Stimulated activated CD8-positive, alpha-beta memory T cell treated with anti-CD3 and anti-CD28 coated beads, Interleukin-7, amount 100 ng/mL, for 4 hours (primary cell): ENCODE data around the gene TOLLIP.
"Not testable (repeated sequence)": the region's sequence is repeated elsewhere in the genome, so short reads cannot be mapped to it uniquely, and the experiment has no call there.

Source experiments
- DNase-seq, 2 donors: peaks; one replicate each; pipeline ENCODE4 v3.0.0-alpha.2; 2020; ENCODE audit warnings: low read depth in 2 of 2

The TOLLIP gene

GRCh38 chr11:1281974-1282365 lies 27.5 kb downstream of the TOLLIP start:
- no peak for DNase-seq

DNA sequence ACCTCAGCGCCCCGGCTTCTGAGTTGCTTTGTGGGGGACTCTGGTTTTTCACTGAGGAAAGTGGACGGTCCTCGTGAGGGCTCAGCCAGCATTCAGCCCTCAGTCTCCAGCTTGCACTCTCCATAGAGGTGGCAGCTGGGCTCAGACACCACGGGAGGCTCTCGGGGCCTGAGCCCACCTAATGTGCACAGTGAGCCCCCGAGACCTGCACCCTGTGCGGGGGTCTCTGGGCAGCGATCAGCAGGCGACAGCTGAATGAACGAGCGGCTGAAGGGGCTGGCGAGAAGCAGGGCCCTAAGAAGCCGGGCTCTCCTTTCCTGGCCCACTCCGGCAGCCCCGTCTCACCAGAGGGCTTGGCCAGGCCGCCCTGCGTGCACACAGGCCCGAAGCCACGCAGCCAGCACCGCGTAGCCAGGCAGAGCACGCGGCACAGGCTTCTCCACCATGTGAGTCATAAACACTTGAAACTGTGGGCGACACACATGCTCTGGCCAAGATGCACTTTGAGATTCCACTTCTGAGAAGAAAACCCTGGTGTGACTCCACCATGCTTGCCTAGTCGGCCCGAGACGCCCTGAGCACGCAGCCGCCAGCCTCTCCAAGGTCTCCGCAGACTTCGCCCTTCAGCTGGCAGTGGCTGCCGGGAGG lies 28.0 kb downstream of the TOLLIP start:
- no peak for DNase-seq

GRCh38 chr11:1280116-1281035 lies 29.1 kb downstream of the TOLLIP start:
- DNase-seq = no peak

GRCh38 chr11:1279674-1280055 lies 29.8 kb downstream of the TOLLIP start:
- no peak for DNase-seq

- no peak for DNase-seq
These were observed 30.4 kb downstream of the TOLLIP start for GRCh38 chr11:1278766-1279673.

DNA sequence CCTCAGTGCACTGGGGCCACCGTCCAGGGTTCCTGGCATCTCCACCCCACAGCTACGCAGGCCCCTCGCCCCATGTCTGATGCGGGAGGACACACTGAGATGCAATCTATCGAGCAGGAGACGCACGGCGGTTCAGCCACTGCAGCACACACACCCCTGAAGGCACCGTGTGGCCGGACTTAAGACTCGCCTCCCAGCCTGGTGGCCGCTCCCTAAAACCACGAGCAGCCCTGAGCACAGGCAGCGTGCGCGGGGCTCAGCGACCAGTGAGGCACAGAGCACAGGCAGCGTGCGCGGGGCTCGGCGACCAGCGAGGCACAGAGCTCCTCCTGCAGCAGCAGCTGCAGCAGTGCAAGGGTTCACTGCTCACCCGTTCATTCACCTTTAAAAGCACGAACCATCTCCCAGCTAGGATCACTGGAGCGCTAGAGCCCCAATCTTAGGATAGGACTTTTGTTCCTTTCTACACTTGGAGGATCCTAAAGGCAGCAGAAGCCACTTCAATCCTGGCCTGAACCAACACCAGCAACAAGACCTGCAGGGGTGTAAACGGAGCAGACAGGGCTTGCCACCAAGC lies 31.4 kb downstream of the TOLLIP start:
- DNase-seq = no peak

DNA sequence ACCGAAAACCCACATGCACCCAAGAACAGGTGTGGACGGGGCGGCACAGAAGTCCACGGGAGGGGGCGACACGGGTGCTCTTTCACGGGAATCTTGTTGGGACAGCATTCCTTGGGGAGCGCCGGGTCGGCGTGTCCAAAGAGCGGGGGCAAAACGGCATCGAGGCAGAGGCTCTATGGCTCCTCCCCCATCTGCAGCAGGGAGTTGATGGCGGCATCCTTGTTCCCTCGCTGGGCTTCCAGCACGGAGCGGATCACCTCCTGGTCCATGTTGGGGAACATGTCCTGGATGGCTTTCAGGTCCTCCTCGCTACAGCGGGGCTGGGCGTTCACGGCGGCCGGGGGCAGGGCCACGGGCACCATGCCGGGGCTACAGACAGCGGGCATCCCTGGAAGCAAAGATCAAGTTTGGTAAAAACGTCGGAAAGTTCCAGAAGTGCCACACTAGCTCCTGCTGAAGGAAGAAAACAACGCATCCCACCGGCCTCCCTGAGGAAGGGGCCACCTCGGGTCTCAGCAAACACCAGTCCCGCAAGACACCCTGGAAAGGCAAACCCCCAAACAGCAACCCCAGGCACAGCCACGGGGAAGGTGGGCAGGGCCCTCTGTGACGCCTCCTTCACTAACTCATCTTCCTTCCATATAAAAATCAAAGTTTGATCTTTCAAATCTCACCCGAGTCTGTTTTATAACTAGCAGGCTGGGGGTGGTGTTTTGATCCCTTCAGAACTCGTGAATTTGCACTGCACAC lies 32.4 kb downstream of the TOLLIP start:
- no peak for DNase-seq

DNA sequence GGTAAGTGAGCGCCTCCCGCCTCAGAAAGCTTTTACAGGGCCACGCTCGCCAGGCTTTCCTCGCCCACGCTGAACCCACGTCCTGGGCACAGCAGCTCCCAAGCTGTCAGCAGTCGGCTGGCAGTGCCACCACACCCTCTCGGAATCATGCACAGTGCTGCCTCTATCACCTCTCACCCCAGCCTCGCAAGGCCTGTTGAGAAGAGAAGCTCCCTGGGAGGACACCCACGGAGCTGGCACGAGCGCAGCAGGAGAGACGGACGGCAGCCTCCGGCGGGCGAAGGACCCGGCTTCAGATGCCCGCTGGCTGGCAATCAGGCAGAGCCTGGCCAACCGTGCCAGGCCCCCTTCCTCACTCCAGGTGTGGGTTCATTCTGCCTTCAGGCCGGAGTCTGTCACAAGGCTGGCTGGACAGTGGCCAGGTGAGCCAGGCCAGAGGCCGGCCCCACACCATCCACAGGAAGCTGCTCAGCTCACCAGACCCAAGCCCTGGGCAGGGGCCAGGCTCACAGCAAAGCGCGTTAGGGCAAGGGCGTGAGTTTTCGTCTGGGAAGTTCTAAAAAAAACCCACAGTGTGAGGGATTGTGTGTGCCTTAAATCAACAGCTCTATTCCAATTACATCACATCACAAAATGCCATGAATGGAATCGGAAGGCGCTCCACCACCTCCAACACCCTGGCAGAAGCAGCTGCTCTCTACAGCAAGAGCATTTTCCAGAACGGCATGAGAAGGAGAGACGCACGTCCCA lies 33.2 kb downstream of the TOLLIP start:
- DNase-seq = no peak

DNA sequence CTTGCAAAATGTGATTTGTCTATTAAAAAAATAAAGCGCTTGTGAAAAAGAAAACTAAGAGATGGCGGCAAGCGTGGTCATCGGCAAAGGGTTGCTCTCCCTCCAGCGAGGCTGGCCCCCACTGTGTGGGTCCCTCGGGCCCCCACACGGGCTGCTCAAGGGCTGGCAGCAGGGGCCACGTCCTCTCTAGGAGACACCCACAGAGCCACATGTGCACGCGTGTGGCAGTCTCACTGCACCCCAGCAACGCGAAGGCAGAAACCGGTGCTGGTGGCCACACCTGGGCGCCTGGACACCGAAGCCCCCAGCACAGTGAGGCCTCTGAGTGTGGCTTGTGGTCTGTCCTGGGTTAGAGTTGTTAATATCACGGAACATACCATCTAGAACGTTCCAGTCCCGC lies 34.4 kb downstream of the TOLLIP start:
- no peak for DNase-seq

DNA sequence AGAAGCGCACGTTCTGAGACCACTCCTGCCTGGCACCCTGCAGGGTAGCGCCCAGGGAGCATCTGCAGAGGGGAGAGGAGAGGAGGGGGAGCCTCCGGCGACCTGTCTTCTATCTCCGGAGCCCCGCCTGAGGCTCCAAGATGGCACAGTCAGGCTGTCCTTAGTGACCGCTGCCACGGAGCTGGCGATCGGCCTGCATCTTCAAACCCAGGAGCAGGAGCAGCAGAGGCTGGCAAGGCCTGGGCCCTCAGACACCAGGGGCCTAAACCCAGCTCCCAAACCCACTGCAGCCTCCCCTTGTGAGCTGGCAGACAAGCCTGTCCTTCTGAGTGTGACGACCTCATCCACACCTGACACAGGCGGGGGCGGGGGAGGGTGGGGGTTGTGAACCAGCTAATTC lies 34.9 kb downstream of the TOLLIP start:
- DNase-seq = no peak

DNA sequence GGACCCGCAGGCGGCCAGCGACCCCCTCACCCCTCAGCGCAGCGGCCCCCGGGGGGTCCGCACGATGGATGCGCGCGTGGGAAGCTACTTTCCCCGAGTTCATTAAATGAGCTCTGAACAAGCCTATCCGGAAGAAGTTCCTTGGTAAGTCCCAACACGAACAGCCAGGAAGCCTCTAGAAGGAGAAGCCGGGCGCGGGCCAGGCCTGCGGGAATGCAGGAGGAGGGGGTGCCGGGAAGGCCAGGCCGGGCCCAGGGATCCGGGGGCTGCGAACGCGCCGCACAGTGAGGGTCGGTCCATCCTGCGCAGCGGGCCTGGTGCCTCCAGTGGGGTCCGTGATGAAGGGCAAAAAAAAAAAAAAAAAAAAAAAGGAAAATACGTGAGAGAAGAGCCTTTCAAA lies 36.9 kb downstream of the TOLLIP start:
- no peak for DNase-seq

GRCh38 chr11:1271927-1272326 lies 37.5 kb downstream of the TOLLIP start:
- no peak for DNase-seq

- DNase-seq = no peak
These were observed 38.0 kb downstream of the TOLLIP start for GRCh38 chr11:1271406-1271805.

- DNase-seq = no peak
These were observed 38.4 kb downstream of the TOLLIP start for GRCh38 chr11:1271002-1271401.

DNA sequence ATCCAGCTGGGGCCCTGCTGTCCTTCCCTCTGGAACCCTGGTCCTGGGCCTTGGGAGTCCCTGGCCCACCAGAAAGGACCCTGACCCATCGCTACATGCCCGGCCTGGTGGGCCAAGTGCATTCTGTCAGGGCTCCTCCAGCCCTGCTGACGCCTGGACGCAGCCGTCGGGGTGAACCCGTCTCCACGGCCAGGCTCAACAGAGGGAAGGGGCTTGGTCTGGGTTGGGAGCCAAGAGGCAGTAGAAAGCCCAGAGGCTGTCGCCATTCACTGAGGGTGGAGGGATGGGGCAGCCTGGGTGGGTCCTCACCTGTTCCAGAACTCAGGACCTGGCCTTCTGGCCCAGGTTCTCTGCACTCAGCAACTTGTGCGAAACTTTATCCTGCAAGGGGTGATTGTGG lies 39.0 kb downstream of the TOLLIP start:
- no peak for DNase-seq

DNA sequence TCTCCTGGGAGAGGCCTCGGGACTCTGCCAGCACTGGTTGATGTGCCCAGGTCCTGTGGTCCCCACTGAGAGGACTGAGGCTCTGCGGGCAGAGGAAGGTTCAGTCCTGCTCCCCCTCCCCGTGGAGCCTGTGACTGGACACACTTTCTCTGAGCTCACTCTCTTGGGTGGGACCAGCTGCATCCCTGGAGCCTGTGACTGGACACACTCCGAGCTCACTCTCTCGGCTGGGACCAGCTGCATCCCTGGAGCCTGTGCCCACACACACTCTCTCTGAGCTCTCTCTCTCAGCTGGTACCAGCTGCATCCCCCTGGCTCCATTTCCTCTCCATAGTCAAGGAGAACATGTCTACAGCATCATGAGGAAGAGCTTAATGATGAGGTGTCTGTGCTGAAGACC lies 39.5 kb downstream of the TOLLIP start:
- no peak for DNase-seq

- no peak for DNase-seq
These were observed 41.9 kb downstream of the TOLLIP start for GRCh38 chr11:1267441-1268100.

- not testable (repeated sequence) for DNase-seq
These were observed 42.5 kb downstream of the TOLLIP start for GRCh38 chr11:1266976-1267375.

- DNase-seq = not testable (repeated sequence)
These were observed 44.0 kb downstream of the TOLLIP start for GRCh38 chr11:1265480-1265879.

DNA sequence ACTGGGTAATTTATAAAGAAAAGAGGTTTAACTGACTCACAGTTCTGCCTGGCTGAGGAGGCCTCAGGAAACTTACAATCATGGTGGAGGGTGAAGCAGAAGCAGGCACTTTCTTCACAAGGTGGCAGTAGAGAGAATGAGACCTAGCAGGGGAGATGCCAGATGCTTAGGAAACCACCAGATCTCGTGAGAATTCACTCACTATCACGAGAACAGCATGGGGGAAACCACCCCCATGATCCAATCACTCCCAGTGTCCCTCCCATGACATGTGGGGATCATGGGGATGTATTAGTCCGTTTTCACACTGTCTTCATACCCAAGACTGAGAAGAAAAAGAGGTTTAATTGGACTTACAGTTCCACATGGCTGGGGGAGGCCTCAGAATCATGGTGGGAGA lies 45.0 kb downstream of the TOLLIP start:
- peak in 1 of 2 donors; percentile 21 for DNase-seq
